Measurements from ENCODE around the gene SMLR1.
A peak's percentile ranks its signal among the peaks of the same experiment; 100 is the strongest.

The SMLR1 gene

DNA sequence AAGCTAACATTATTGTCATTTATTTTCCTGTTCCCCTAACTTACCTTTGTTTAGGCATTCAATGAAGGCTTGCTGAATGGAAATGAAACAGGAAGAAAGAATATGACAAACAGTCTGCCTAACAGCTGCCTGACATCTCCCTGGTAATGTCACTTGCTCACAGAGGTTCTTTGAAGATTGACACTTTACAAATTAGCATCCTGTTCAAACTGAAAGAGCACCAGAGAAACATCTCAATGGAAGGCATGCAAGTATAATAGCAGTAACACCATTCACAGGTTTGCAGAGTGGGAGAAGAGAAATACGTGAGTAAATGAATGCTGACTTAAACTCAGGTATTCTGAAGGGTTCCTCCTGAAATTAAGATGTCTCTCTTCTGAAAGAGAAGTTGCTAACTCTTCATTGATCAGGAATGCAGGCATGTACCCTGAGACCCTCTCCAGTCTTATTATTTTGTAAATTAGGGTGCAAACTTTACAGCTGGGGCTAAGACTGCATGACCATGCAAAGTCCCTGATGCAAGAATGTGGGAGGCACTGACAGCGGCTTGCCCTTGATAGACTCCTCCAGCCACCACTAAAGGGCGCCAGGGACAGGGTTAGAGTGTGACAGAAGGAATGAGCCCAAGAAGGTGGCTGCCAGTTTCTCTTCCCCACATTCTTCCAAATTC is 1.3 kb upstream of the SMLR1 start:
- peak in 1 of 6 experiments; percentile 3 for DNase-seq

DNA sequence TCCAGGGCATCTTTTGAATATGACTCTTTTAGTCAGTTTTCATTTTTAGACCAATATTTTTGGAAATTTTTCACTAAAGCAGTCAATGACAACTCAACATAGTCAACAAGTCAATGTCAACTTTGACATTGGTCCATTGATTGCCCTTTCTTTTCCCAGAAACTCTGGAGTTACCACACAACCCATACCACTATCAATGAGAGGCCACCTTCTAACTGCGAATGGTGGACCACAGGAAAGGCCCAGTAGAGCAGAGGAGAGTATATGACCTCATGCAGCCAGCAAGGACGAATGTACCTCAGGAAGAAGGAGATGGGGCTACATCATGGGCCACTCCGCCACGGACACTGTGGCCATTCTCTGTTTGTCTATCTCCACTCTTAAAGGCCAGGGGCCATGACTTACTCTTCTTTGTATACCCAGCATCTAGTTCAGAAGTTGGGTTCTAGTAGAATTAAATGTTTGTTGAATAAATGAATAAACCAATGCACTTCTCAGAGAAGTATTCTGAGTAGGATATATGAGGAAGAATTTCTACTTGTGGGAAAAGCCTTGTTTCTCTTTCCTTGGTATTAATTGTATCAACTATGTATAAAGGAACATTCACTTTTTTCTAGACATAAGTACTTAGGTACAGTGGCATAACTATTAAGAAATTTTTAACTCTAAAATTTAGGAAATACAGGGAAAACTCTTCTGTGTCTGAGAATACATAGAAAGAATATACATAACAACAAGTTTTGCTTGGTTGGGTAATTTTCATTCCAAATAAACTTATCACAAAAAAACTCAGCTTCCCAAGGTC is 562 bp upstream of the SMLR1 start:
- DNase-seq: no peak

DNA sequence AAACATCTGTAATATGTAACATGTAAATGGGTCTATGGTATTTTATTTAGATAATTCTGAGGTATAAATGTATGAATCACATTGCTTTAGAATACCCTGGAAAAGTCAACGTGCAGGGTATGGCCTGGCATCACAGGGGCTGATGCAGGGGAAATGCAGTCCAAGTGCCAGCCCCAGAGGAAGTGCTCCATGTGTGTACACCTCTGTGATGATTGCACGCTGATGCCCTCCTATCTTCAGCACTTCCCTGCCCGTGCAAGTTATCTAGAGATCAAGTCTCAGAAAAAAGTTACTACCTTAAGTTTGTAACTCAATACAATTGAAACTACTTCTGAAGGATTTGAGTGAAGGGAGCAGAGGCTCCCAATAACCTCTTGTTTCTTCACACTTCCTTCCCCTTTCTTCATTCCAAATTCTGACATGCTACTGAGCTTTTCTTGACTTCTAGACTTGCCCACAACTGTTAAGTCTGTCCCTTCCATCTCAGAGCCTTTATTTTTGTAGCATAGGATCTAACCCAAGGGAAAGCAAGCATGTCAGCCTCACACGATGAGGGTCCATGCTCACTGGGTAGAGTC is 2.2 kb downstream of the SMLR1 start:
- DNase-seq: no peak

DNA sequence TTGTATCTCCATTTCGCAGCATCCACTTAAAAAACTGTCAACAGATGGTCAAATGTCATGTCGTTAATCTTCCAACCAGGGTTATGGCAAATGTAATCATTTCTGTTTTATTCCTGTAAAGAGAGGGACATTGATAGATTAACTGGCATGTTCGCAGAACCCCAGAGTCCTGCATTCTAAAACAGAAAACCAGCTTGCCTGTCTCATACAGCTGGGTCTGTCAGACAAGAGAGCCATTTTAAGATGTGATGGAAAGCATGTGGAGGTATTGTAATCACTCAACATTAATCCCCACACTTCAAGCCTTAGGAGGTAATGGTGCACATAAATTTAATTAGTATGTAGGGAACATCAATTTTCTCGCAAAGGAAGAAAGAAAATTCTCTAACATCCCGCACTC is 4.4 kb downstream of the SMLR1 start:
- DNase-seq: no peak

DNA sequence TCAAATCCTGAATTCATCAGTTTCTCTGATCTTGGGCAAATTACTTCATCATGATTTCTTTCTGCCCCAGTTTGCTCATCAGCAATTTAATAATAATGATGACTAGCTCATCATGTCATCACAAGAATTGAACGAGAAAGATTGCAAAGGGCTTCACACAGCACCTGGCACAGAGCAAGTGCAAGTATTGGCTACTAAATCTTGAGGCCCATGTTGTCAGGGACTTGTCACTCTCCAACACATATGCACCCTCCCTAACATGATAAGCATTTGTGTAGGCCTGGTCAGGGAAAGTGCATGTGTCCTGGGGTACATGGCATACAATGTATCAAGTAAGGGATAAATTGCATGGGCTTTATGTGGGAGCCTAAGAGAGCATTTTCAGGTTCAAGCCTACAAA is 6.4 kb downstream of the SMLR1 start:
- DNase-seq: no peak

DNA sequence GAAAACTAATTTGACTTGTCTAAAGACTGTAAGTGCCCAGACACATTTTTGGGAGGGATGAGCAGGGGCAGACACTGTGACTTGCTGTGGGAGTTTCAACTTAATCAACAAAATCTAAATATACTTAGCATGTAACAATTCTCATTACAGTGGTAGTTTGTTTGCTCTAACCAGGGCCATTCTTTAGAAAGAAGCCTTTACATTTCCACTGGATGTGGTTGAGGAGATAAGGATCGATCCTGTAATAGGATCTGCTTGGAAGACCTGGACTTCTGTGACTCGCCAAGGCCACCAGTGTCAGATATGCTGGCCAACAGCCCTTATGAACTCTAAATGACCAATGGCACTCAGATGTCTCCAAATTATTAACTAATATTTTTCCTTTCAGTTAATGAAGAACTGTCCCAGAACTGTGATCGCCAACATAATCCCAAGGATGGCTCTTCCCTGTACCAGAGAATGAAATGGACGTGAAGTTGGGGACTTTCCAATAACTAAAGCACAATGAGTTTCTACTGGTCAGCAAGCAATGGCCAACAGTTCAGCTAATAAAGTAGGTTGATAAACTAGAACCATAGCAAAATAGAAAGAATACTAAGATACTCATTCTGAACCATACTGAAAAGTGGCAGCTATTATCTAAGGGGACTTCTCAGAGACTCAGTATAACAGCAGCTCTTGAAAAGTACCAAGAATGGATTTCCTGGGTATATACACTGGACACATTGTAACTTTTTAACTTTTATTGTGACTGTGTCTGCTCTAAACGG is 7.5 kb downstream of the SMLR1 start:
- DNase-seq: no peak

DNA sequence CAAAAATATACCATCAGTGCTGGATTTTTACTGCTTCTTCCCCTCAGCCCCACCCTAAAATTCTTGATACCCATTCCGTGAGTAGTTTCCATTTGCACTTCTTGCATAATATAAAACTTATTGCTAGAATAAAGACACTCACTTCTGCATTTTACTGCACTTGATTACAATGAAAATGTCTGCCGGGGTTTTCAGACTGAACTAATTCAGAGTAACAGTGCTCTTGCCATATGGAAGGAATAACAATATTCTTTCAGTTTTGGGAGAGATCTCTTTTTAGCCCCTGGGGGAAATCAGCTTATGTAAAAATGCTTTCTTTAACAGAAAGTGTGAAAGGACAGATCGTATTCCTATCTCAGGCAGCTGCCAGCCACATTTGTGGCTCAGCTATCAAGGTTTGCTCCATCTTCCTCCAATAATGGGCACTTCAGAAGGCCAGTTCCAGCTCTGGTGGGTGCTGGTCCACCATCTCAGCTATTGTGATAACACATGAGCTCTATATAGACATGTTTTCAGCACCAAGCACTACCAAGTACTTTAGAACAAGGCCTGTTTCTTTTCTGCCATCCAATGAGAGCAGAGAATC is 8.9 kb downstream of the SMLR1 start:
- DNase-seq: no peak

DNA sequence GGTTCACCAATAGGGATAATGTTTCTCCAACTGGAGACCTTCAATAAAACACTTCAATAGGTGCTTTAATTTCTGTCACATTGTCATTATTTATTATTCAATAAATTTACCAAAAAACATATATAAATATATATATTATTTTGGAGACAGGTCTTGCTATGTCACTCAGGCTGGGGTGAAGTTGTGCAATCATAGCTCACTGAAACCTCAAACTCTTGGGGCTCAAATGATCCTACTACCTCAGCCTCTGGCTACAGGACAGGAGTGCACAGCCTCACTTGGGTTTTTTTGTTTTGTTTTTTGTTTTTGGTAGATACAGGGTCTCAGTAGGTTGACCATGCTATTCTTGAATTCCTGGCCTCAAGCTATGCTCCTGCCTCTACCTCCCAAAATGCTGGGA is 9.9 kb downstream of the SMLR1 start:
- no peak for DNase-seq

DNA sequence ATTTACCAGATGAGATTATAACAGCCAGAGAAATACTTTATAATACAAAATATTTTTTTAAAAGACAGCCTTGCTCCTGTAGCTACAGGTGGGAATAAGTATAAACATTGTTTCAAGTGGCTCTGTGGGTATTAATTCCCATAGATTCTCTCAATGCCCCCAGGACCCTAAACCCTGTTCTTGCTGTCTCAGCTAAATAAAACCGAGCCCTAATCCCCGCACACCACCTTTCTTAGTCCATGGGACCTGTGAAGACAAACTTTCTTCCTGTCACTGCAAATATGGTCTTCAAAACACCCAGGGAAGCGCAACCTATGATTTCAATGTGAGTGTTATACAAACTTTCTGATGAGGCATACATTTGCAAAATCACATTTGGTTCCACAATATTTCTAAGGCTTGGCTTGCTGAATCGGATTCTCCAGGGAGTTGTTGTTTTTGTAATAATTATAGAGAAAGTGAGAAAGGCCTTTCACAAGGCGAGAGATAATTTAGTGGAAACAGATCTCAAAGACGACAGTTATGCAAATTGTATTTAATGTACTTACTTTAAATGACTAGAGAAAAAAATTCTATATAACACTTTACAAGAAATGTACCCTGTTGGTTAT is 11.1 kb downstream of the SMLR1 start:
- no peak for DNase-seq

DNA sequence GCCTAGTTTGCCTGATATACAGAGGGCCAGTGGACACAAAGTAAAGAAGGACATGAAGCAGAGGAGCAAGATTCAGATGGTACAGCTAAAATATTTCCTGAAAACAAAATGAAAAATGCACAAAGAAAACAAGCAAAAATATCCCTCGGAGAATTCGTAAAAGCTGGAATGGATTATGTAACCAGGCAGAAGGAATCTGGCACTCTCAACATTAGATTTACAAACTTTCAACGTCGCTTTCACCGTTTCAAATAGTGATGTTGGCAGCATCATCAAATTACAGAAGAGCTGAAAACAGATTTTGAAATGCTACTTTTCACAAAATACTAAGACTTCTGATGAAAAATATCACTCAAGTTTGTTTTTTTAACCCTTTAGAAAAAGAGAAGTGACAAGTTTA is 11.7 kb downstream of the SMLR1 start:
- DNase-seq: no peak

DNA sequence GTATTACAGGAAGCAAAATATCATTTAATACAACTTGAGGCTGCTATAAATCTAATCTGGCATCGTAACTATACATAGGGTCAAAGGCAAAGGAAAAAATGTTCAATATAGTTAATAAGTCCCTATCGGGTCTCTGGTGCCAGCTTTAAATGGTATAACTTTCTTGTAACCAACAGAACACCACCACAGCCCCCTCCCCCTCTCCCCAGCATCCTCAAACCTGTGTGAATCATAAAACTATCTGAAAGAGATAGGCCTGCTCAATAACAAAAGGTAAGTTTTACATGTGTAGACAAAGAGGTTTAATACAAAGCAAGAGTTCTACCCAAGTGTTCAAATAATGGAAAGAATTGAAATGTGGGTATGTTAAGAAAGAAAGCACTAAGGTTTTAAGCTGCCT is 12.2 kb downstream of the SMLR1 start:
- DNase-seq: no peak

DNA sequence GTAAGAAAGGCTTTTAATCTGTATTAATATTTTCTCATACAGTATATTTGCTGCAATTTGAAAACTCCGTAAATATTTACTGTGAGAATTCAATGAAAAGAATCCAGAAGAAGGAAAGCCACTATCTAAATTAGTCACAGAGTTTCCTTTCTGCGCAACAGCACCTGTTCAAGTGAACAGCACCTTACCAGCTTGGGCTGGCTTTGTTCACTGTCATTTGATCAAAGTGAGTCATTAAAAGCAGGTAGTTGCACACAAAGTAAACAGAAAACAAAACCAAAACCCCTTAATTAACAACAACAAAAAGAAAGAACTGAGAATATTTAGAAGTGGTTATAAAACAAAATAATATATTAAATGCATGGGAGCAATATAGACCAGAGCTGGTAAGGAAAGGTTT is 12.8 kb downstream of the SMLR1 start:
- DNase-seq: no peak

DNA sequence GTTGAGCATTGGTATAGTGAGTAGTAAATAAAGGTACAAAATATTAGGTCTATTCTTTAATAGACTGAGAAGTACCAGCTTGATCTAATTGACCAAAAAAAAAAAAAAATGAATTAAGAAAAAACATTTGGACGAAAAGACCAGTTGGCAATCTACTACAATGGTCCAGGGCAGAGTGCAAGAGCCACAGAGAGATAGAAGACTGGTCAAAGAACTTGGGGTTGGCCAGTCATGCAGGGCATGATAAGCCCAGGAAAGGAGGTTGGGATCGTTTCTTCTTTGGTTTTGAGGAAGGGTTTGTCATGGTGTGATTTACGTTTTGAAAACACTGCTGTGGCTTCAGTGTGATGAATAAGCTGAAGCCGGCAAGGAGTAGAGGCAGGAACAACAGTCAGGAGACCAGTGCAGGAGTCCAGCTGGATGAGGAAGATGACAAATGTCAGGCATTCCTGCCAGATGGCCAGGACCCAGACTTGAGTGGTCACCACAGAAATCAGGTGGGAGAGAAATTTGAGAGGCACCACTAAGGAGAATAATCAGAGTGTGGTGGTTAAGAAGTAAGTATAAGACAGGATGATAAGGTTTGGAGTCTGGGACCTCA is 14.0 kb downstream of the SMLR1 start:
- DNase-seq: no peak

DNA sequence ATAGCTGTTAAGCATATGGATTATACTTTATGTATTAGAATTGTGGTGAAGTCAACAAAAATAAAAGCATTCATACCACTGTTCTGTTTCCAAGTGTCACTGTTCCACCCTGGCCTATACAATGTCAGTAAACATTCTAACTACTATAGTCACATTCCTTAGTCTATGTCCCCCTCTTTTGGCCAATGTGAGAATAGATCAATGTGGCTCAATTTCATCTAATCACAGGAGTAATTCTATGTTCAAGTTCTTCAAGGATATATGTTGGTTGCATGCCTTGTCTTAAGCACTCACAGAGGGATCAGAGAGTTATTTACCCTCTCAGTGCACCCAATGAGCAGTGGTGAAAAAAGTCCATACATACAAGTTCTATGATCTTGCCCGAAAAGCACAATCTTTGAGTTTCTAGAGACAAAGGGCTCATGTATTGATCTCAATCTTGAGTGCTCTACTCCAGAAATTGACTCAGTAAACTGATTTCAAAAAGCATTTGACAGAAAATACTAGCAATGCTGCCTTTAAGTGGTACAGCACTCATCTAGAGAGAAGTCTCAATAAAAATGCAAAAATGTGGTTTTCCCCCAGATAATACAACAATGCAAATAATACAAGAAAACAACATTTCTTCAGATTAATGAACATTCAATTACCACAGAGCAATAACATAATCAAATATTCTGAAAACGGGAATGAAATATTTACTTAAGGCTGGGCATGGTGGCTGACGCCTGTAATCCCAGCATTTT is 16.5 kb downstream of the SMLR1 start:
- DNase-seq: peak in 2 of 6 experiments; percentile 66 to 68

DNA sequence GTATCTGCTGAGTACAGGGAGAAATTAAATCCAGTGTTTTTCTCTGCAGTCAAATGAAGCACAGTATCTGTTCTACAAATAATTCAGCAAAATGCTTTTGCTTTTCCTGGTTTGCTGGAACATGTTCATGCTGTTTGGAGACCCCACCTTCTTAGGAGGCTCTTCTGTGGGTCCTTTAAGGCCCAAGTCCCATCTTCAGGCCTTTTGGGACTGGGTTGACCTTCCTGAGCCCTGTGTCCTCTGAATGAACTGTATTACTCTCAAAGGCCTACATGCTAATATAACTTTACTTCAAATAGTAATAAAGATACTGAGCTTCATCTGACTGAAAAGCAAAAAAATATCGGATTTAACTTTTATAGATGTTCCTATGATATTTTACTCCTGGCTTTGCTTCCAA is 19.3 kb downstream of the SMLR1 start:
- DNase-seq: no peak

DNA sequence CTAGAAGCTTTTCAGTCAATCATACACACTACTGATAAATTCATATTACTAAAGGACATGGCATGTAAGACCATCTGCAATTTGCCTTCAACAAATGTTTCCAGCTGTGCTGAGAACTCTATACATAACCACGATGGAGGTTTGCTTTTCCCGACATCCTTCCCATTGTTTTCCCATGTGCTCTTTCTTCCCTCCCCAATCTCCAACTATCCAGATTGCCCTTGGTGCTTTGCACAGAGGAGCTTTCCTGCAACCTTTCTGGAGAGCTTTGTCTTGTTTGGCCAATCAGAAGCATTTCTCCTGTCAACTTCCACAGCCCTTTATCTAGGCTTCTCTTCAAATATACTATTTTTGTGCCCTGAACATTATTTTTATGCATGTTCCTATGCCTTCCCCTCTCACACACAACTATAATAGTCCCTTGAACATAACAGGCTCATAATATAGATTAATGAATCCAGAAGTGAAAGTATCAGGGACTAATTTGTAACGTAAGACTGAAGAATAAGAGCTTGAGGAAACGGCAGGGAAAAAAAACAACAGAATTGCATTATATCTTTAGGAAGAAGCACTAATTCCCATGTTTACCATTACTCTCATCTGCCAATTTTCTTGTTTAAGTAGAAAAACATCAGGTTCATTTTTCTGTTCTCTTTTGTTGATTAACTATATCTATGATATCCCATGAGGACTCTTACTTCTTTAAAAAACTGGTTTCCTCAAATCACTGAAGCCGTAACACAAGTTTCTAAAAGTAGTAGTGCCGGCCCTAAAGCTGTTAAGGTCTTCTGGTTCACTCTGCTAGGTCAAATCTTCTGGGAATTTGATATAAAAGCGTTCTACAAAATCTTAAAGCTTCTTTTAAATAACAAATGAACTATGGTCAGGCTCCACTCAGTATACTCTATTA is 20.1 kb downstream of the SMLR1 start:
- no peak for DNase-seq

DNA sequence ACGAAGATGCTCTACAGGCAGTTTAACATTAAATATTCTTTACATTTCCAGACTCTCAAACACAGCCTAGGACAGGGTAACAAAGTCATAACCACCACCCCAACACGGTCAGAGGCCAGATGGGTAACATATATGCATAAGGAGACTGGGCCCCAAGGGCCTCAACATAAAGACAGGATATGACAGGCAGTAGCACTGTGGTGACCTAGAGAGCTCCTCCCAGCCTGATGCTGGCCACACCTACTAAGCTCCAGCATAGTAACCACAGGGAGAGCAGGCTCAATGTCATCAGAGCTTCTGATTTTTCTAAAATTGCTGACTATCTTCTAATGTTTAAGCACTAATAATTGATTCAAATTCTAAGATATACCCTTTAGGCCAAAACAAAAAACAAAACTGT is 21.7 kb downstream of the SMLR1 start:
- DNase-seq: peak in 1 of 6 experiments; percentile 4

DNA sequence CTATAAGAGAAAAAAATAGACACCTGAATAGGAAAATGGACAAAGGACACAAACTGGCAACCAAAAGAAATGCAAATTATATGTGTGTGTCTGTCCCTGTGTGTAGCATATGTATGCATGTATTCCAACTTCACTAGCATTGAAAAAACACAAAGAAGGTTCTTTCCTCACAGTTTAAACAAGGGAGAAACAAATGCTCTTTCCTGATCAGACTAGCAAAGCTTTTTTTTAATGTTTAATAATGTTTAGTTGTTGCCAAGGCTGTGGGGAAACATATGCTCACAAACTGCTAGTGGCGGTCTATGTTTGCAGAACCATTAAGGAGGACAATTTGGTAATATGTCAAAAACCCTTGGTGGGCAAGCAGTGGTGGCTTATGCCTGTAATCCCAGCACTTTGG is 22.4 kb downstream of the SMLR1 start:
- DNase-seq: no peak

DNA sequence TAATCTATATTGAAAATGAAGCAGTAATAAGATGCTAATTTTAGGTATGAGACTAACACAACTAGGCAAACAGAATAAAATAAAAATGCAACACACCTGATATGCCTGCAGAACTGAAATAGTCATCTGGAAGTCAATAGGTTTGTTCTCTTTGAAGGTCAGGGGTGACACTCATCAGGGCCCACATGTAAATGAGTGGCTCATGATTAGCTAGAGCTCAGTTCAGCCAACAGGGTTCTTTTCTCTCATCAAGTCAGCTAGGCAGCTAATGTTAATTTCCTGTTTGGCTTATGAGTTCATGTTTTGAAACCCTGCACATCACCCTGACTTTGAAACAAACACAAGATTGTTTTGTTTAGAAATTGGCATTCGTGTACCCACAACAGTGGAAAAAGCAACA is 23.8 kb downstream of the SMLR1 start:
- DNase-seq: no peak

DNA sequence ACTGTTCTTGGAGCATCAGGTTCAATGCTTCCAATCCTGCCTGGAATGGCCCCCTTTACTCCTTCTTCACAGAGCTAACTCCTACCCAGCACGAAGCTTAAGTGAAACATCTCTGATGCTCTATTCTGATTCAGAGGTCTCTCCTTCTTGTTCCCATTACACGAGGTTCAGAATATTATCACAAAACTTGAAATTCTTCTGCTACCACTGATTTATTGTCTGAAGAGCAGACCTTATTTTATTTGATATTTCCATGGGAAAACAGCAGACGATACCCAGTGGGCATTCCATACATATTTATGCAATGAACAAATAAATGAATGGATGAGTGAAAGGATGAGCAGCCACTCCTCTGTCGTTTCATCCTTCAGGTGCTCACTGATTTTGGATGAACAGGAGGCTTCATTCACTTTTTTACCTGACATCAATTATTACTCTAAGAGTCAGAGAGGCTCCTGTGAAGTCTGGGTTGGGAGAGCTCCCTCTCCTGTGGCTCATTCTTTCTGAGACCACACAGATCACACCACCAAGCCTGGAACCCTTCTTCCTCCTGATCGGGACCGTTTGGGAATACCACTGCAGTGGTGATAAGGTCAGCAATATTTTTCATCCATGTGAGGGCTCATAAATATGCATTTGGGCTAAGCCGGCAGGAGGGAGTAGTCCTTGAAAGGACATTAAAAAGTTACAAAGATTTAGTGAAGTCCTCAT is 25.8 kb downstream of the SMLR1 start:
- no peak for DNase-seq

All from stimulated activated naive CD4-positive, alpha-beta T cell (primary cell).